GM23338 (cell line): ENCODE results near the gene ENTPD8. TPM values are rescaled to one million over a fixed set of nuclear protein-coding genes. Genes with fewer than 3 reads are reported as not detected.

ENCODE experiments used
- ATAC-seq: fragments of 200-7000 bp; cut with Tn5 transposase; 3 replicates; pipeline ENCODE4 v1.9.1; 2020
- DNase-seq: peaks from one replicate; pipeline ENCODE4 v3.0.0-alpha.2; 2015; ENCODE audit warnings: low spot score
- H2AFZ ChIP-seq: fragments of 200-600 bp; sonication (generic); 2 replicates; pipeline ENCODE4 v1.8.0; 2016; ENCODE audit warnings: antibody characterized with exemption, mild to moderate bottlenecking, moderate library complexity
- H3F3A ChIP-seq: fragments of 200-600 bp; sonication (generic); replicated peaks from 2 replicates; pipeline ENCODE4 v1.8.0; 2017; ENCODE audit warnings: antibody characterized with exemption, mixed run types, low read depth
- H3K27ac ChIP-seq: fragments of 200-600 bp; sonication (generic); 2 replicates; pipeline ENCODE4 v1.6.1; 2016; ENCODE audit warnings: low read depth
- H3K27me3 ChIP-seq: fragments of 200-600 bp; sonication (generic); 2 replicates; pipeline ENCODE4 v1.8.0; 2016; ENCODE audit warnings: mild to moderate bottlenecking, mixed run types, moderate library complexity; ENCODE audit not compliant: insufficient read depth
- H3K36me3 ChIP-seq: fragments of 200-600 bp; sonication (generic); 2 replicates; pipeline ENCODE4 v1.8.0; 2016; ENCODE audit warnings: mild to moderate bottlenecking; ENCODE audit not compliant: insufficient read depth
- H3K4me1 ChIP-seq: fragments of 200-600 bp; sonication (generic); 2 replicates; pipeline ENCODE4 v1.8.0; 2016; ENCODE audit warnings: mild to moderate bottlenecking, moderate library complexity; ENCODE audit not compliant: insufficient read depth
- H3K4me2 ChIP-seq: fragments of 200-600 bp; sonication (generic); 2 replicates; pipeline ENCODE4 v1.7.1; 2017; ENCODE audit warnings: mixed run types
- H3K4me3 ChIP-seq: fragments of 200-600 bp; sonication (generic); 2 replicates; pipeline ENCODE4 v1.6.1; 2016; ENCODE audit warnings: mixed run types
- H3K79me2 ChIP-seq: fragments of 200-600 bp; sonication (generic); replicated peaks from 2 replicates; pipeline ENCODE4 v1.8.0; 2017; ENCODE audit warnings: mild to moderate bottlenecking; ENCODE audit not compliant: insufficient read depth
- H3K9me2 ChIP-seq: fragments of 200-600 bp; sonication (generic); 2 replicates; pipeline ENCODE4 v1.8.0; 2017; ENCODE audit not compliant: insufficient read depth
- H4K20me1 ChIP-seq: fragments of 200-600 bp; sonication (generic); replicated peaks from 2 replicates; pipeline ENCODE4 v1.8.0; 2017; ENCODE audit warnings: mild to moderate bottlenecking; ENCODE audit not compliant: insufficient read depth
- H3K27ac Mint-ChIP-seq: 2 replicates; pipeline ENCODE4 v1.8.0; 2020; ENCODE audit warnings: inconsistent platforms, mild to moderate bottlenecking, moderate library complexity, mixed read lengths
- H3K27me3 Mint-ChIP-seq: 3 replicates; pipeline ENCODE4 v1.8.0; 2022; ENCODE audit warnings: low read depth, mild to moderate bottlenecking, moderate library complexity, mixed read lengths, inconsistent platforms; ENCODE audit not compliant: insufficient read depth, poor library complexity
- H3K36me3 Mint-ChIP-seq: 3 replicates; pipeline ENCODE4 v1.8.0; 2021; ENCODE audit warnings: low read depth, mild to moderate bottlenecking, inconsistent platforms, moderate library complexity, mixed read lengths
- H3K4me1 Mint-ChIP-seq: 3 replicates; pipeline ENCODE4 v1.8.0; 2020; ENCODE audit warnings: mild to moderate bottlenecking, inconsistent platforms, mixed read lengths
- H3K4me3 Mint-ChIP-seq: 3 replicates; pipeline ENCODE4 v1.8.0; 2021; ENCODE audit warnings: moderate library complexity, mild to moderate bottlenecking, inconsistent platforms, mixed read lengths
- H3K9me3 Mint-ChIP-seq: 3 replicates; pipeline ENCODE4 v1.8.0; 2020; ENCODE audit warnings: moderate library complexity, mild to moderate bottlenecking, inconsistent platforms, mixed read lengths
- CREB1 ChIP-seq: fragments of 250-450 bp; sonication (Bioruptor Pico); IDR thresholded peaks from 2 replicates; pipeline ENCODE4 v1.5.0; 2020; ENCODE audit warnings: low read depth, mild to moderate bottlenecking, moderate library complexity
- CTCF ChIP-seq, 2 experiments: fragments of 200-600 bp in 1 of 2; sonication (generic) in 1 of 2; conservative IDR thresholded peaks; 2 replicates each; pipeline versions ENCODE4 v1.5.1 to v1.6.1; 2016 to 2017; ENCODE audit warnings: antibody characterized with exemption in 2 of 2, low read depth in 2 of 2, mild to moderate bottlenecking in 2 of 2, moderate library complexity in 1 of 2
- ETS1 ChIP-seq: IDR thresholded peaks from 2 replicates; pipeline ENCODE4 v1.6.1; 2016; ENCODE audit warnings: antibody characterized with exemption
- EZH2 ChIP-seq: fragments of 200-600 bp; sonication (generic); IDR thresholded peaks from one replicate; pipeline ENCODE4 v1.8.0; 2017; ENCODE audit warnings: antibody characterized with exemption, mild to moderate bottlenecking, low read depth; ENCODE audit not compliant: unreplicated experiment
- EZH2phosphoT487 ChIP-seq: fragments of 200-600 bp; sonication (generic); IDR thresholded peaks from one replicate; pipeline ENCODE4 v1.8.1; 2018; ENCODE audit warnings: antibody characterized with exemption; ENCODE audit not compliant: unreplicated experiment
- JUNB ChIP-seq: IDR thresholded peaks from one replicate; pipeline ENCODE4 v1.6.1; 2016; ENCODE audit warnings: antibody characterized with exemption; ENCODE audit not compliant: unreplicated experiment
- NANOG ChIP-seq: IDR thresholded peaks from 2 replicates; pipeline ENCODE4 v1.6.1; 2016; ENCODE audit warnings: antibody characterized with exemption, borderline replicate concordance
- POLR2AphosphoS5 ChIP-seq: IDR thresholded peaks from 2 replicates; pipeline ENCODE4 v1.6.1; 2016; ENCODE audit warnings: antibody characterized with exemption, low read depth
- REST ChIP-seq: IDR thresholded peaks from one replicate; pipeline ENCODE4 v1.6.1; 2018; ENCODE audit warnings: antibody characterized with exemption; ENCODE audit not compliant: unreplicated experiment
- STAT1 ChIP-seq: IDR thresholded peaks from one replicate; pipeline ENCODE4 v1.6.1; 2016; ENCODE audit warnings: antibody characterized with exemption; ENCODE audit not compliant: unreplicated experiment
- ZNF114 ChIP-seq: fragments of 250-450 bp; sonication (Bioruptor Pico); IDR thresholded peaks from 2 replicates; pipeline ENCODE4 v1.5.0; 2020; ENCODE audit warnings: mild to moderate bottlenecking, moderate library complexity
- ZNF331 ChIP-seq: fragments of 250-450 bp; sonication (Bioruptor Pico); IDR thresholded peaks from 2 replicates; pipeline ENCODE4 v1.5.0; 2020; ENCODE audit warnings: low read depth, mild to moderate bottlenecking, moderate library complexity
- polyA plus RNA-seq: library from polyadenylated mRNA; unstranded; fragments of >200 nt; fragmentation: Nextera tagmentation; extraction: Ambion mirVana; gene quantifications from 2 replicates; pipeline ENCODE4 v1.2.1, GENCODE V29; 2016
- total RNA-seq: library from RNA; depleted of rRNA; stranded (reverse); fragments of >200 nt; shearing (Covaris generic); gene quantifications from 2 replicates; pipeline ENCODE4 v1.2.3, GENCODE V29; 2014
- TF ChIP-seq, protein P1 (sequence below): fragments of 250-450 bp; sonication (Bioruptor Pico); IDR thresholded peaks from 2 replicates; pipeline ENCODE4 v1.5.0; 2020; ENCODE audit warnings: mild to moderate bottlenecking, moderate library complexity

The ENTPD8 gene
- total and polyA plus RNA-seq, 2 experiments from 2014 or later, result 0.42 to 0.89 TPM

- no peak overlapping the region for H3K4me3 Mint-ChIP-seq
- Histone ChIP-seq H3K36me3 (no peaks in the 10 kb centered on the region), H3F3A (no peaks in the 10 kb centered on the region; the same call in 1 of the 2 replicates), H3K4me3 (no peak overlapping the region), H4K20me1 (no peaks in the 10 kb centered on the region), H3K9me2 (no peaks in the 10 kb centered on the region), H3K4me2 (no peak overlapping the region), H3K27ac (no peak overlapping the region), H3K27me3 (peaks cover under 1% of the 10 kb centered on the region; the same call in 1 of the 2 replicates), H3K4me1 (no peaks in the 10 kb centered on the region), H2AFZ (no peak overlapping the region), H3K79me2 (no peaks in the 10 kb centered on the region)
- TF ChIP-seq CREB1 (CRISPR knock-in tag) (no peak), NANOG (no peak), REST (no peak), ETS1 (no peak), EZH2 (no peak), STAT1 (no peak), ZNF331 (CRISPR knock-in tag) (no peak), ZNF114 (CRISPR knock-in tag) (no peak), EZH2phosphoT487 (no peak), CTCF (conservative IDR thresholded peaks at IDR 0.05; ENCODE audit: low read depth in 2 of 2) (no peak), JUNB (no peak), POLR2AphosphoS5 (no peak)
- TF ChIP-seq, protein P1, sequence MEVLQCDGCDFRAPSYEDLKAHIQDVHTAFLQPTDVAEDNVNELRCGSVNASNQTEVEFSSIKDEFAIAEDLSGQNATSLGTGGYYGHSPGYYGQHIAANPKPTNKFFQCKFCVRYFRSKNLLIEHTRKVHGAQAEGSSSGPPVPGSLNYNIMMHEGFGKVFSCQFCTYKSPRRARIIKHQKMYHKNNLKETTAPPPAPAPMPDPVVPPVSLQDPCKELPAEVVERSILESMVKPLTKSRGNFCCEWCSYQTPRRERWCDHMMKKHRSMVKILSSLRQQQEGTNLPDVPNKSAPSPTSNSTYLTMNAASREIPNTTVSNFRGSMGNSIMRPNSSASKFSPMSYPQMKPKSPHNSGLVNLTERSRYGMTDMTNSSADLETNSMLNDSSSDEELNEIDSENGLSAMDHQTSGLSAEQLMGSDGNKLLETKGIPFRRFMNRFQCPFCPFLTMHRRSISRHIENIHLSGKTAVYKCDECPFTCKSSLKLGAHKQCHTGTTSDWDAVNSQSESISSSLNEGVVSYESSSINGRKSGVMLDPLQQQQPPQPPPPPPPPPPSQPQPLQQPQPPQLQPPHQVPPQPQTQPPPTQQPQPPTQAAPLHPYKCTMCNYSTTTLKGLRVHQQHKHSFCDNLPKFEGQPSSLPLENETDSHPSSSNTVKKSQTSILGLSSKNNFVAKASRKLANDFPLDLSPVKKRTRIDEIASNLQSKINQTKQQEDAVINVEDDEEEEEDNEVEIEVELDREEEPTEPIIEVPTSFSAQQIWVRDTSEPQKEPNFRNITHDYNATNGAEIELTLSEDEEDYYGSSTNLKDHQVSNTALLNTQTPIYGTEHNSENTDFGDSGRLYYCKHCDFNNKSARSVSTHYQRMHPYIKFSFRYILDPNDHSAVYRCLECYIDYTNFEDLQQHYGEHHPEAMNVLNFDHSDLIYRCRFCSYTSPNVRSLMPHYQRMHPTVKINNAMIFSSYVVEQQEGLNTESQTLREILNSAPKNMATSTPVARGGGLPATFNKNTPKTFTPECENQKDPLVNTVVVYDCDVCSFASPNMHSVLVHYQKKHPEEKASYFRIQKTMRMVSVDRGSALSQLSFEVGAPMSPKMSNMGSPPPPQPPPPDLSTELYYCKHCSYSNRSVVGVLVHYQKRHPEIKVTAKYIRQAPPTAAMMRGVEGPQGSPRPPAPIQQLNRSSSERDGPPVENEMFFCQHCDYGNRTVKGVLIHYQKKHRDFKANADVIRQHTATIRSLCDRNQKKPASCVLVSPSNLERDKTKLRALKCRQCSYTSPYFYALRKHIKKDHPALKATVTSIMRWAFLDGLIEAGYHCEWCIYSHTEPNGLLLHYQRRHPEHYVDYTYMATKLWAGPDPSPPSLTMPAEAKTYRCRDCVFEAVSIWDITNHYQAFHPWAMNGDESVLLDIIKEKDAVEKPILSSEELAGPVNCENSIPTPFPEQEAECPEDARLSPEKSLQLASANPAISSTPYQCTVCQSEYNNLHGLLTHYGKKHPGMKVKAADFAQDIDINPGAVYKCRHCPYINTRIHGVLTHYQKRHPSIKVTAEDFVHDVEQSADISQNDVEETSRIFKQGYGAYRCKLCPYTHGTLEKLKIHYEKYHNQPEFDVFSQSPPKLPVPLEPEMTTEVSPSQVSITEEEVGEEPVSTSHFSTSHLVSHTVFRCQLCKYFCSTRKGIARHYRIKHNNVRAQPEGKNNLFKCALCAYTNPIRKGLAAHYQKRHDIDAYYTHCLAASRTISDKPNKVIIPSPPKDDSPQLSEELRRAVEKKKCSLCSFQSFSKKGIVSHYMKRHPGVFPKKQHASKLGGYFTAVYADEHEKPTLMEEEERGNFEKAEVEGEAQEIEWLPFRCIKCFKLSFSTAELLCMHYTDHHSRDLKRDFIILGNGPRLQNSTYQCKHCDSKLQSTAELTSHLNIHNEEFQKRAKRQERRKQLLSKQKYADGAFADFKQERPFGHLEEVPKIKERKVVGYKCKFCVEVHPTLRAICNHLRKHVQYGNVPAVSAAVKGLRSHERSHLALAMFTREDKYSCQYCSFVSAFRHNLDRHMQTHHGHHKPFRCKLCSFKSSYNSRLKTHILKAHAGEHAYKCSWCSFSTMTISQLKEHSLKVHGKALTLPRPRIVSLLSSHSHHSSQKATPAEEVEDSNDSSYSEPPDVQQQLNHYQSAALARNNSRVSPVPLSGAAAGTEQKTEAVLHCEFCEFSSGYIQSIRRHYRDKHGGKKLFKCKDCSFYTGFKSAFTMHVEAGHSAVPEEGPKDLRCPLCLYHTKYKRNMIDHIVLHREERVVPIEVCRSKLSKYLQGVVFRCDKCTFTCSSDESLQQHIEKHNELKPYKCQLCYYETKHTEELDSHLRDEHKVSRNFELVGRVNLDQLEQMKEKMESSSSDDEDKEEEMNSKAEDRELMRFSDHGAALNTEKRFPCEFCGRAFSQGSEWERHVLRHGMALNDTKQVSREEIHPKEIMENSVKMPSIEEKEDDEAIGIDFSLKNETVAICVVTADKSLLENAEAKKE (CRISPR knock-in tag), result no peak
- no peak overlapping the region for H3K27ac Mint-ChIP-seq
- no peaks in the 10 kb centered on the region for H3K9me3 Mint-ChIP-seq
- peaks cover 2% of the 10 kb centered on the region for H3K27me3 Mint-ChIP-seq
- no peaks in the 10 kb centered on the region for H3K36me3 Mint-ChIP-seq
- ATAC-seq (no peak), DNase-seq (no peak)
- no peaks in the 10 kb centered on the region for H3K4me1 Mint-ChIP-seq
These were observed 11.6 kb downstream of the ENTPD8 start for GRCh38 chr9:137429546-137429890.
